ENCODE data around the gene ANGPTL5. TPM values are rescaled to one million over a fixed set of nuclear protein-coding genes. Genes with fewer than 3 reads are reported as not detected.

Gene ANGPTL5
- total and polyA plus RNA-seq, 3 donors from 2014 or later, result 0.31 to 0.74 (median 0.62) TPM

DNA sequence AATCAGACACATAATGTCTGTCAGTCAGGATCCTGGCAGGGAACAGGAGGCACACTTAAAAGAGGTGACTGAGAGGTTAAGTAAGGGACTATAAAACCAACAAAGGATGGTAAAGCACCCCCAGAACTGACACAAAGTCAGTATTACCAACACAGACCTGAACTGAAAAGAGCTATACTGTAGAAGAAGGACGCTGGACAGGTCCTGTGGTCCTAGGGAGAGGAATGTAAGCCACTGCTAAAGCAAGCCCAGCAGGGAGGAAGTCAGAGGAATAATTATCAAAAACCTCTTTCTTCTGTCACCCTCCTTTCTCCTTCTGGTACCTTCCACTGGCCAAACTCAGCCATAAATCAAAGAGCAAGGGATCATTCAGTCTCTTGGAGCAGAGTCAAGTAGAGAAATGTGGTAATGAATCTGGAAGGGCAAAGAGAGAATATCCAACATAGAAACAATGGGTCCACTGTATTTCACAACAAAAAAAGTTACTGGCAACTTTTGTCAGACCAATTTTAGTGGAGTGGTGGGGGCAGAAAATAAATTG is 33.4 kb upstream of the ANGPTL5 start:
- Histone ChIP-seq H3K27me3 (no peaks in the 10 kb centered on the region), H3K4me3 (no peak overlapping the region), H3K9me3 (no peaks in the 10 kb centered on the region), H3K27ac (no peak overlapping the region), H3K4me1 (no peaks in the 10 kb centered on the region), H3K36me3 (ENCODE audit: low read depth, missing control alignments) (no peaks in the 10 kb centered on the region)
- WGBS, 2 donors, result 57 to 63% methylated on average over 1 of the region's 1 CpG
- intact Hi-C loops (cut with DNase I; ENCODE audit: low total_unique reads), result no loop called here
- no peak for DNase-seq
- no peak for TF ChIP-seq POLR2A (IDR thresholded peaks at IDR 0.05)
- TF ChIP-seq, protein P1, sequence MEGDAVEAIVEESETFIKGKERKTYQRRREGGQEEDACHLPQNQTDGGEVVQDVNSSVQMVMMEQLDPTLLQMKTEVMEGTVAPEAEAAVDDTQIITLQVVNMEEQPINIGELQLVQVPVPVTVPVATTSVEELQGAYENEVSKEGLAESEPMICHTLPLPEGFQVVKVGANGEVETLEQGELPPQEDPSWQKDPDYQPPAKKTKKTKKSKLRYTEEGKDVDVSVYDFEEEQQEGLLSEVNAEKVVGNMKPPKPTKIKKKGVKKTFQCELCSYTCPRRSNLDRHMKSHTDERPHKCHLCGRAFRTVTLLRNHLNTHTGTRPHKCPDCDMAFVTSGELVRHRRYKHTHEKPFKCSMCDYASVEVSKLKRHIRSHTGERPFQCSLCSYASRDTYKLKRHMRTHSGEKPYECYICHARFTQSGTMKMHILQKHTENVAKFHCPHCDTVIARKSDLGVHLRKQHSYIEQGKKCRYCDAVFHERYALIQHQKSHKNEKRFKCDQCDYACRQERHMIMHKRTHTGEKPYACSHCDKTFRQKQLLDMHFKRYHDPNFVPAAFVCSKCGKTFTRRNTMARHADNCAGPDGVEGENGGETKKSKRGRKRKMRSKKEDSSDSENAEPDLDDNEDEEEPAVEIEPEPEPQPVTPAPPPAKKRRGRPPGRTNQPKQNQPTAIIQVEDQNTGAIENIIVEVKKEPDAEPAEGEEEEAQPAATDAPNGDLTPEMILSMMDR (IDR thresholded peaks at IDR 0.05), result no peak

DNA sequence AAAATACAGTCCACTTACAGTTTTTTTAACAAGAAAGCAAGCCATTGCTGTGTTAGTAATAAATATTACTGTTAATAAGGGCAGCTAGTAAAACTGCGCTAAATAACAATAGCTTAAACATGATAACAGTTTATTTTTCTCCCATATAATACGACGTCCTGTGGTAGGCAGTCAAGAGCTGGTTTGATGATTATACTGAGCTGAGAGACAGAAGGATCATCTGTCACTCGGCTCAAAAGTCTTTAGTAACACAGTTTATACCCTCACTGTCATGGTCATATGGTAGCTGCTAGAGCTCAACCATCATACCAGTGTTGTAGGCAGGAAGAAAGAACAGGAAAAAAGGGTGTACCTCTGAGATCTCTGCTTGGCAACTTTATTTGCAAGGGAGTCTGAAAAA is 29.1 kb upstream of the ANGPTL5 start:
- Histone ChIP-seq H3K4me1 (no peaks in the 10 kb centered on the region), H3K36me3 (ENCODE audit: low read depth, missing control alignments) (no peaks in the 10 kb centered on the region), H3K4me3 (no peak overlapping the region), H3K27ac (no peak overlapping the region), H3K9me3 (no peaks in the 10 kb centered on the region), H3K27me3 (no peaks in the 10 kb centered on the region)
- intact Hi-C loops (cut with DNase I; ENCODE audit: low total_unique reads), result no loop called here
- 84 to 89% methylated on average over 4 of the region's 4 CpGs for WGBS, 2 donors
- no peak for TF ChIP-seq POLR2A (IDR thresholded peaks at IDR 0.05)
- TF ChIP-seq, protein P1 (IDR thresholded peaks at IDR 0.05), result no peak
- no peak for DNase-seq

DNA sequence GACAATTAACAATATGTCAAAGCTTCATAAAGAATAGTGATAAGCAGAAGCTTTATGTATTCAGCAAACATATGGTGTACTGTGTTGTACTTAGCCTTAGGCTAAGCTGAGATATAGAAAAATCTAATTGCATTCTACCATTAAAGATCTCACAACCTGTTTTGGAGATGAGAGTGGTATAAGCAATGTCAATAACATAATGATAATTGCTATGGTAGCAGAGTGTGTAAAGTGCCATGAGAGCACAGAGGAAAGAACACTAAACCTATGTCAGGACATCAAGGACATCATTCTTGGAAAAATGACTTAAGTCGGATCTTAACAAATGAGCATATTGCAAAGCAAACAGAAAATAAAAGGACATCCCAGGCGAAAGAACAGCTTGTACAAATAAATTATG is 28.6 kb upstream of the ANGPTL5 start:
- H3K27me3 ChIP-seq, result no peaks in the 10 kb centered on the region
- no peaks in the 10 kb centered on the region for H3K9me3 ChIP-seq
- WGBS, 2 donors, result 75 to 84% methylated on average over 2 of the region's 2 CpGs
- H3K36me3 ChIP-seq (ENCODE audit: low read depth, missing control alignments), result no peaks in the 10 kb centered on the region
- no peak overlapping the region for H3K27ac ChIP-seq
- TF ChIP-seq, protein P1 (IDR thresholded peaks at IDR 0.05), result no peak
- DNase-seq, result no peak
- intact Hi-C loops (cut with DNase I; ENCODE audit: low total_unique reads), result no loop called here
- H3K4me3 ChIP-seq, result no peak overlapping the region
- no peaks in the 10 kb centered on the region for H3K4me1 ChIP-seq

DNA sequence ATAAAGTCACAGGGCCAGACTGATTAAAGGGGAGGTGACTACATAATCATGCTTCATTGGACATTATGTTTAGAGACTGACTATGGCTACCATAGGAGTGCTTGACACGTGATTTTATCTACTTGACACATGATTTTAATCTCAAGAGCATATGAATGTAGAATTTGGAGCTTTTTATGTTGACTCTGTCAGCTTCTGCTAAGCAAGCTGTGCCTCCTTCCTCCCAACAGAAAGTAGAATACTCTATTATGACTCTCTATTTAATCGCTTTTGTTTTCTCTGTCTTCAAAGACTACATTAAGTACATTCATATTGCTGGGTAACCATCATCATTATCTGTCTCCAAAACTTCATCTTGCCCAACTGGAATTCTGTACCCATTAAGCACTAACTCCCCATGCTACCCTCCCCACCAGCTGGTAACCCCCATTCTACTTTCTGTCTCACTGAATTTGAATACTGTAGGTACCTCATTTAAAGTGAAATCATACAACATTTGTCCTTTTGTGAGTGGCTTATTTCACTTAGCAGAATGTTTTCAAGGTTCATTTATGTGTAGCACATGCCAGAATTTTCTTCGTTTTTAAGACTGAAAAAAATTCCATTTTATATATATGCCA is 24.7 kb upstream of the ANGPTL5 start:
- Histone ChIP-seq H3K9me3 (no peaks in the 10 kb centered on the region), H3K36me3 (ENCODE audit: low read depth, missing control alignments) (no peaks in the 10 kb centered on the region), H3K27me3 (no peaks in the 10 kb centered on the region), H3K4me1 (no peaks in the 10 kb centered on the region), H3K27ac (no peak overlapping the region), H3K4me3 (no peak overlapping the region)
- TF ChIP-seq POLR2A (IDR thresholded peaks at IDR 0.05), result no peak
- TF ChIP-seq, protein P1 (IDR thresholded peaks at IDR 0.05), result no peak
- intact Hi-C loops (cut with DNase I; ENCODE audit: low total_unique reads), result no loop called here
- no peak for DNase-seq
- WGBS, 2 donors, result 87 to 93% methylated on average over 3 of the region's 3 CpGs

DNA sequence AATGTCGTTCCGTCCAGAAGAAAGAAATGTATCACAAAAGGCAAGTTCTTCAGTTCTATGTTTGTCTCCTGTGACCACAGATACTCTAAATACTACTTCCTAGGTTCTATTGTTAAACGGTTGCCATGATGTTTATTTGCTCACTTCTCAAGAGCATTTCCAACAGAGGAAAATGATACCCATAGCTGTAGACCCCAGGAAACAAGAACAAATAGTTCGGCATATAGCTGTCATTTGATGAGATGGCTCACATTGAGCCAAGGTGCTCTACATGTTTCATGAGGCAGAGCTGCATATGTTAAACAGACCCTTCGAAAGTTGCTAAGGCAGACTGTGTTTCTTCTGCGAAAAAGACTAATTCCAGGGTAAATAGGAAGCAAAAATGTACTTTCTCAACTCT is 15.4 kb upstream of the ANGPTL5 start:
- Histone ChIP-seq H3K4me1 (no peaks in the 10 kb centered on the region), H3K4me3 (no peak overlapping the region), H3K27ac (no peak overlapping the region), H3K27me3 (no peaks in the 10 kb centered on the region), H3K9me3 (no peaks in the 10 kb centered on the region), H3K36me3 (ENCODE audit: low read depth, missing control alignments) (no peaks in the 10 kb centered on the region)
- no peak for TF ChIP-seq POLR2A (IDR thresholded peaks at IDR 0.05)
- TF ChIP-seq, protein P1 (IDR thresholded peaks at IDR 0.05), result no peak
- DNase-seq, result no peak
- intact Hi-C loops (cut with DNase I; ENCODE audit: low total_unique reads), result no loop called here
- 70 to 85% methylated on average over 6 of the region's 6 CpGs for whole genome bisulfite sequencing, 2 donors

Measured in testis (tissue), 3 donors.